GM10248 (cell line): ENCODE measurements around the gene TTLL4.

Source experiments
- CTCF ChIA-PET: fragments of 300-600 bp; sonication (Branson Sonifier 250); formaldehyde crosslinking; extraction: SDS; loops from one replicate; lab custom pipeline; 2021; ENCODE audit warnings: antibody characterized with exemption; lab: Yijun Ruan, JAX
- POLR2A ChIA-PET: fragments of 350-650 bp; sonication (Branson Sonifier 250); formaldehyde crosslinking; extraction: SDS; loops from one replicate; lab custom pipeline; 2020; ENCODE audit warnings: antibody characterized with exemption; lab: Yijun Ruan, JAX
- DNase-seq: peaks from one replicate; pipeline ENCODE4 v3.0.0; 2012; ENCODE audit errors: extremely low spot score
- TF ChIP-seq, protein P1 (sequence below): IDR thresholded peaks from 2 replicates; pipeline ENCODE4 v1.5.1; 2012; ENCODE audit warnings: mild to moderate bottlenecking, low read depth; ENCODE audit errors: extremely low read depth, missing control alignments, control extremely low read depth

Gene TTLL4

DNA sequence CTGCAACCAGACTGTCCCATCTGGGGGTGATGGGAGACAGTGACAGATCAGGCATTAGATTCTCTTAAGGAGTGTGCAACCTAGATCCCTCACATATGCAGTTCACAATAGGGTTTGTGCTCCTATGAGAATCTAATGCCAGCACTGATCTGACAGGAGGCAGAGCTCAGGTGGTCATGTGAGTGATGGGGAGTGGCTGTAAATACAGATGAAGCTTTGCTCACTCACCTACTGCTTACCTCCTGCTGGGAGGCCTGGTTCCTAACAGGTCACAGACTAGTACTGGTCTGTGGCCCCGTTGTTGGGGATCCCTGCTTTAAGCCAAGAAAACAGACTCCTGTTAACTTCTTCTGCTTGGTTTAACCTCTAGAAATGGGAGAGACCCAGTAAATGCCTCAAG is 74.5 kb downstream of the TTLL4 start:
- POLR2A ChIA-PET: no interaction called here

DNA sequence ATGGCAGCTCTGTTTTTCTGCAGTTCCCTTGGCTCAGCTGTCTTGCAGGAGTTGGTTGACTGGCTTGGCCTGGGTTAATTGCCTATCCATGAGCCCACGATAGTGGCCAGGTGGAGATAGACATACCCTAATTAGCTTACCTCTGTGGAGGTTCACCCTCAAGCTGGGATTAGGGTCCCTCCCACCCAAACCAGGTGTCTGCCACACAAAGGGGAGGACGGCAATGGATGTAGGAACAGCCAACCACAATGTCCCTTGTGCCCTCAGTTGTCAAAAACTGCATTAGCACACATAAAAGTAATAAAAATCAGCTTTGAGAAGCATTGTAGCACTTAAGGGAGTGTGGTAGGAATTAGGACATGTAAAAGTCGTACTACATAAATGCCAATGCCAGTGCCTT is 75.5 kb downstream of the TTLL4 start:
- TF ChIP-seq, protein P1, sequence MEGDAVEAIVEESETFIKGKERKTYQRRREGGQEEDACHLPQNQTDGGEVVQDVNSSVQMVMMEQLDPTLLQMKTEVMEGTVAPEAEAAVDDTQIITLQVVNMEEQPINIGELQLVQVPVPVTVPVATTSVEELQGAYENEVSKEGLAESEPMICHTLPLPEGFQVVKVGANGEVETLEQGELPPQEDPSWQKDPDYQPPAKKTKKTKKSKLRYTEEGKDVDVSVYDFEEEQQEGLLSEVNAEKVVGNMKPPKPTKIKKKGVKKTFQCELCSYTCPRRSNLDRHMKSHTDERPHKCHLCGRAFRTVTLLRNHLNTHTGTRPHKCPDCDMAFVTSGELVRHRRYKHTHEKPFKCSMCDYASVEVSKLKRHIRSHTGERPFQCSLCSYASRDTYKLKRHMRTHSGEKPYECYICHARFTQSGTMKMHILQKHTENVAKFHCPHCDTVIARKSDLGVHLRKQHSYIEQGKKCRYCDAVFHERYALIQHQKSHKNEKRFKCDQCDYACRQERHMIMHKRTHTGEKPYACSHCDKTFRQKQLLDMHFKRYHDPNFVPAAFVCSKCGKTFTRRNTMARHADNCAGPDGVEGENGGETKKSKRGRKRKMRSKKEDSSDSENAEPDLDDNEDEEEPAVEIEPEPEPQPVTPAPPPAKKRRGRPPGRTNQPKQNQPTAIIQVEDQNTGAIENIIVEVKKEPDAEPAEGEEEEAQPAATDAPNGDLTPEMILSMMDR: no peak
- DNase-seq: no peak
- POLR2A ChIA-PET: no interaction called here
- CTCF ChIA-PET: interaction anchor here (1.2 to 2.9 kb wide), 4 partner anchors 10 to 112 kb away, joined by 3 to 6 read pairs (median 4); no protein-coding TSS in a partner anchor

More for the DNA sequence above, 74.5 kb downstream of the TTLL4 start:
- no peak for DNase-seq
- CTCF ChIA-PET: interaction anchor here (1.6 kb wide), 2 partner anchors 63 to 113 kb away, joined by 3 to 4 read pairs; no protein-coding TSS in a partner anchor
- TF ChIP-seq, protein P1: no peak

DNA sequence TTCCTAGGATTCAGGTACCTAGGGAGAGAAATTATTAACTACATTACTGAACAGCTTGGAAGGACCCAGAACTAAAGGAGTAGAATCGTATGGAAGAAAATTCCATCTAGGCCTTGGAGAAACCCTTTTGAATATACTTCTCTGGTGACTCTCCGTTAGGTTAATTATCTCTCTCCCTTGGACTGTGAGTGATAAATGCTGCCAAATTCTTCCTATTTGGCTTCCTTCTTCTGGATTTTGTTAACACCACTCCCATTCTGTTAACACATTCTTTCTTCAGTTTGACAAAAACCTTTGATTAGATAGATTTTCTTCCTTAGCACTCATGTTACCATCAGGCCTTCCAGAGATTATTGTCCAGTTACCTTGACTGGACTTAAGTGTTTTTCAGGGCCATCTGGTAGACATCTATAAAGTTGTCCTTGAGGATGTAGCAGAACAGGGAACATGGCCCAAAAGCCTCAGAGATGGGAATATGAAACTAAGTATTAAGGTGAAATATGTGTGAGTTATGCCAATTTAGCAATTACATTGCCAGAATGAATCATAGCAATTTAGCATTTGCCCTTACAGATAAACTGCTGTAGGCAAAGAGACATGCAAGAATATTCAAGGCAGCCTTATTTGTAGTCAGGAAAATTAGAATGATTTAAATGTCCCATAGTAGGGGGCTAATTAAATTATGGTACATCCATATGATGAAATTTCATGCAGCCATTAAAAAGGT is 78.1 kb downstream of the TTLL4 start:
- CTCF ChIA-PET: interaction anchor here (1.0 to 2.9 kb wide), 3 partner anchors 13 to 65 kb away, joined by 3 to 6 read pairs (median 4); no protein-coding TSS in a partner anchor
- no peak for DNase-seq
- TF ChIP-seq, protein P1: no peak

DNA sequence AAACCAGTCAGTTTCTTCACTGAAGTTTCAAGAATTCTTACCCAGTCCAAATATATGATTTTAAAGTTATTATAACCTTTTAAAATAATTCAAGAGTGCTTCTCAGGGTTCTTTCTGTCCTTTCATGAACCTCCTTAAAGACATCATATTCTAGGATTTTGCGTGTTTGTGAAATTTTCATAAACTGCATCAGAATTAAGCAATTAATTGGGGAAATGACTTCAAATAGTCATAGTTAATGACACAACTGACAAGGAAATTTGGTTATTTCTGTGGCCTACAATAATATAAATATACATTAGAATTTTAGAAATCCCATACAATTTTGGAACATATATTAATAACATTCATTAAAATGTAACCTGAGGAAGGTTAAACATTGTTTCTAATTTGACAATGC is 81.8 kb downstream of the TTLL4 start:
- POLR2A ChIA-PET: no interaction called here
- TF ChIP-seq, protein P1: no peak
- no peak for DNase-seq
- CTCF ChIA-PET: no interaction called here

More for the DNA sequence above, 78.1 kb downstream of the TTLL4 start:
- POLR2A ChIA-PET: no interaction called here

DNA sequence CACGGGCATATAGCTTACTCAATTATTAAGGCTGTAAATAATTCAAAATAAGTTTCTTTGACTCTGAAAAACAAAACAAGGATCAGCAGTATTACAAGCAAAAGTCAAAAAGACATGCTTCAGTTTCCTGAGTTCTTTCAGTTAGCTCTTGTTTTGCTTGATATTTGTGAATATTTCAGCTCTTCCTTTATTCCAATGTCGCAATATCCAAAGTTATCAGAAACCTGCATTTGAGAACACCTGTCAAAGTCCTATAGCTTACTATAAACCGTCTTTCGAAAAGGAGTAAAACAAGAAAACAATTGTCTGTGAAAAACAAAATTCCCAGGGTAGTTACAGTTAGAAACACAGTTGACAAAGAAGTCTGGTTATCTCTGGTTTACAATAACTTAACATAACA is 86.1 kb downstream of the TTLL4 start:
- no peak for DNase-seq
- ChIA-PET CTCF (interaction anchor here (1.0 to 1.3 kb wide), 2 partner anchors 21 to 22 kb away, joined by 3 read pairs; no protein-coding TSS in a partner anchor), POLR2A (no interaction called here)
- TF ChIP-seq, protein P1: no peak

DNA sequence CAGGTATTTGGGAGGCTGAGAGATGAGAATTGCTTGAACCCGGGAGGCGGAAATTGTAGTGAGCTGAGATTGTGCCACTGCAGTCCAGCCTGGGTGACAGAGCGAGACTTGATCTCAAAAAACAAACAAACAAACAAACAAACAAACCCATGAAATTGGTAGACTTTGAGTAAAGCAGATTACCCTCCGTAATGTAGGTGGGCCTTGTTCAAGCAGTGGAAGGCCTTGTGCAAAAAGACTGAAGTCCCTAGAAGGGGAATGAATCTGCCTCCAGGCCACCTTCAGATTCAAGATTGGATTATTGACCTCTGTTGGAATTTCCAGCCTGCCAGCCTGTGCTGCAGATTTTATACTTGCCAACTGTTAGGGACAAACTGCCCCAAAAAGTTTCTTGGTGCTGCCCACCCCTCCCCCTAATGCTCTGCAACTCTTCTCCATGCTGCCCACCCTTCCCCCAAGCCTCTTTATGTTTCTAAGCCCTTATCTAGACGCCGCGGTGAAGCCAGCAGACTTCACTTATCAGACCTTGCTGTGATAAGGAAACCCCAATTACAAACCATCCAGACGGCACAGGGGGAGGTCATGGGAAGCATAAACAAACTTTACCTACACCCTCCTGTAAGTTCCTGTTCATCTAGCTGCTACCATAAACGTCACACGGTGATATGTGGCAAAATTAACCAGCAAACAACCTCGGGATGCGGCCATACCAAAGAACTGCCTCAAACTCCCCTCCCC is 88.3 kb downstream of the TTLL4 start:
- TF ChIP-seq, protein P1: no peak
- no peak for DNase-seq
- ChIA-PET CTCF (no interaction called here), POLR2A (no interaction called here)
